Measurements from ENCODE around the gene PEAR1. TPM values are rescaled to one million over a fixed set of nuclear protein-coding genes. Genes with fewer than 3 reads are reported as not detected.

The PEAR1 gene
- total and polyA plus RNA-seq, 2 of the 4 experiments (the other 2 are of a cell fraction) = 2.0 to 44.4 TPM

GRCh38 chr1:156860628-156861423 is 32.7 kb upstream of the PEAR1 start, which contains the start of gene NTRK1:
Gene NTRK1, plus strand, starts transcription at chr1:156860865. Its CDS starts 70 bp downstream, at chr1:156860935.
- Histone ChIP-seq H2AFZ (replicated peaks; ENCODE audit: low read length, poor library complexity) (peak within 1 kb of the TSS; percentile 73), H3K9me3 (ENCODE audit: control insufficient read depth, insufficient read depth, low read length) (no peaks in the 10 kb centered on the region), H3K23ac (ENCODE audit: low read depth, low read length) (no peak within 1 kb of the TSS), H3K27me3 (ENCODE audit: control insufficient read depth, insufficient read depth, low read length) (peaks cover 95% of the 10 kb centered on the region), H2BK5ac (ENCODE audit: low read depth, low read length, poor library complexity, severe bottlenecking) (no peak within 1 kb of the TSS), H3K36me3 (ENCODE audit: control insufficient read depth, insufficient read depth, low read length) (no peaks in the 10 kb centered on the region), H3K4ac (ENCODE audit: low read depth, low read length) (no peak within 1 kb of the TSS), H3K56ac (ENCODE audit: extremely low read depth, insufficient read depth, low read length) (no peak within 1 kb of the TSS), H3K18ac (ENCODE audit: low read depth, low read length) (no peak within 1 kb of the TSS), H3K4me2 (ENCODE audit: low read depth, low read length) (peak within 1 kb of the TSS; percentile 72), H3K27ac (ENCODE audit: insufficient read depth, low read length) (no peak within 1 kb of the TSS), H4K20me1 (ENCODE audit: insufficient read depth, low read length) (0 out of 2 replicates have a peak, but pooled peaks cover 9% of the 10 kb centered on the region), H2AK9ac (replicated peaks; ENCODE audit: low read depth, low read length, poor library complexity) (peak within 1 kb of the TSS; percentile 44), H3K9me1 (ENCODE audit: insufficient read depth, low read length) (no peaks in the 10 kb centered on the region), H4K5ac (ENCODE audit: low read depth, low read length) (no peak within 1 kb of the TSS), H3K79me1 (ENCODE audit: low read depth in 1 of 2, low read length in 2 of 2) (no peaks in the 10 kb centered on the region), H2AK5ac (ENCODE audit: low read depth, low read length) (no peak within 1 kb of the TSS), H2BK120ac (ENCODE audit: low read depth, low read length) (no peak within 1 kb of the TSS), H3K4me3 (ENCODE audit: insufficient read depth, low read depth, low read length) (peak within 1 kb of the TSS; percentile 13; the same call in 1 of the 2 replicates), H3K4me1 (ENCODE audit: control insufficient read depth, insufficient read depth, low read length) (peaks cover 4% of the 10 kb centered on the region; the same call in 1 of the 2 replicates), H2BK20ac (ENCODE audit: low read depth, low read length) (no peak within 1 kb of the TSS), H4K8ac (ENCODE audit: low read depth in 2 of 2, low read length in 2 of 2) (no peak within 1 kb of the TSS), H3K14ac (replicated peaks; ENCODE audit: low read depth, low read length) (no peak within 1 kb of the TSS), H2BK15ac (ENCODE audit: low read depth, low read length) (no peak within 1 kb of the TSS), H4K91ac (ENCODE audit: insufficient read depth, low read depth, low read length) (no peak within 1 kb of the TSS), H3K9ac (ENCODE audit: low read depth, low read length) (no peak within 1 kb of the TSS)
- DNase-seq (no peak), ATAC-seq (ENCODE audit: low read depth) (peak; percentile 45)
- intact Hi-C loops (cut with micrococcal nuclease) = loop anchor here (1.0 kb wide), 4 partner anchors 64 to 172 kb away; no protein-coding TSS in a partner anchor
- ChIA-PET CTCF (interaction anchor here (0.9 to 3.6 kb wide), 14 partner anchors 10 to 173 kb away, joined by 3 to 28 read pairs (median 6); partner anchors contain the start of genes ISG20L2 and METTL25B), POLR2A (ENCODE audit: unreplicated experiment) (interaction anchor here (0.7 kb wide), 1 partner anchor 19 kb away, joined by 11 read pairs; no protein-coding TSS in a partner anchor)
- 7% methylated on average over 36 of the region's 69 CpGs; no CpG with 5 or more reads in 1 of the 2 experiments for WGBS, 2 experiments (ENCODE audit: extremely low coverage in 2 of 2, insufficient read length in 1 of 2)
- dilution Hi-C loops (cut with HindIII; ENCODE audit: low sequenced_read_pairs, unreplicated experiment) = no loop called here
- no TSS peak for BruUV-seq (replicated peaks)
- TF ChIP-seq RCOR1 (IDR thresholded peaks at IDR 0.05; ENCODE audit: insufficient replicate concordance, low read length) (no peak), MAZ (IDR thresholded peaks at IDR 0.05; ENCODE audit: borderline replicate concordance, low read depth, low read length) (no peak), MAFK (IDR thresholded peaks at IDR 0.05; ENCODE audit: low read depth, low read length) (no peak), CHD1 (IDR thresholded peaks at IDR 0.05; ENCODE audit: low read depth, low read length) (no peak), BHLHE40 (IDR thresholded peaks at IDR 0.05; ENCODE audit: low read depth, low read length) (no peak), RFX5 (IDR thresholded peaks at IDR 0.05; ENCODE audit: low read depth, low read length) (no peak), FOS (IDR thresholded peaks at IDR 0.05; ENCODE audit: low read depth, low read length) (no peak)
- in situ Hi-C loops (cut with MboI; ENCODE audit: low sequenced_read_pairs) = no loop called here

Data from IMR-90 (cell line).